ENCODE results near the gene POU5F2.

GRCh38 chr5:93705896-93706295, 35.5 kb downstream of the POU5F2 start:
- TF ChIP-seq POLR2A (IDR thresholded peaks at IDR 0.05; ENCODE audit: low read length) (no peak), GATA1 (IDR thresholded peaks at IDR 0.05; ENCODE audit: low read depth, low read length) (no peak)

All from erythroblast (primary cell).